ENCODE results near the gene CPN1.

Gene CPN1

DNA sequence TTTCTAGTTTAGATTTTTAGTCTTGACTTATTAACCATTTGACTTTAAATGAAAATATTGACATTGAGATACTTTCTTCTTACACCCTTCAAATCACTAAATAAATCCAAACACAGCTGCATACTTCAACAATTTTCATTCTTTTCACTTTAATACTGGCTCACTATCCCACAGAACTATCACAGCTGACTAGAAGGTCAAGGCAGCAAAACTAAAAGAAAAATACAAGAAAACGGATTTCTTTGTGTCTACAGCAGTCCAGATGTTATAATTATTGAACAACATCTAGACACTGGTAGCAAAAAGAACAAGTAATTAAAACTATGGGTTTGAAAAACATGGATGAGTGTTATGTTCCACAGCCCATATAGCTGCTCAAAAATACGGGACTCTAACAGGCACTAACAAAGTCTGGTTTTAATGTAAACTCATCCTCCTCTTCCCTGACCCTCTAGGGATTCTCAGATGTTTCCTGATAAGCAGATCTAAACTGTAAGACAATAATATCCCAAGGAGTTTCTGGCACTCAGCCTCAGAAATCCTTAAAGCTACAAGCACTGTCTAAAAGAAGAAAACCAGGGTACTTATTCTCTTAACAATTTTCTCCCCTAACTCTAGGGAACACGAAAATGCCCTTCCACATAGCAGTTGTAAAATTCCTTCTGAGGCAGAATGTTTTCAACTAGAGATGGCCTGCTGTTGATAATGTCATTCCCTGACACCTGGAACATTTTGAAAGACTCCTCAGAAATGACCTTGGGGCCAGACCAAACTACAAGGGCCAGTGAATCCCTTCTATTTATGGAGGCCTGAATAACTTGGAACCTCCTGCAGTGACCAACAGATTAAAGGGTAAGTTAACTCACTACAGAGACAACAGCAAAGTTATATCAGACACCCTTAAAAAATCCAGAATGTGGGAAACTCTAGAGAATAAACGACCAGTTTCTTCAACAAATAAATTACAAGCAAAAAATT lies 84.7 kb downstream of the CPN1 start:
- no peak for DNase-seq (ENCODE audit: low read depth in 2 of 2)

DNA sequence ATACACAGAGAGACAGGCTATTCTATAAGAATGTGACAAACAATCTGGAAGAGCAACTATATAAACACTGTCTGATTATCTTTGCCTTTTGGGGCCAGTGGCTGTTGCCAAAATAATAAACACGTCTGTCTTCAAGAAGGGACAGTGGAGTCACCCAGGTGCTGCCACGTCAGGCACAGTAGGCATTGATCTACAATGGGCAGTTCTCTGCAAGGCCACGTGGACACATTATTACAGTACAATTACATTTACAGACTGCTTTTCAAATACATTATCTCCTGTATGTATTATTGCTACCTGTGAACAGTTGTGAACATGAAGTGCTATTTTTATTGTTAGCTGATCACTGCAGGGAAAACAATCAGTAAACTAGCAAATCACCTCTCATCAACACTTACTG lies 86.0 kb downstream of the CPN1 start:
- no peak for DNase-seq (ENCODE audit: low read depth in 2 of 2)

DNA sequence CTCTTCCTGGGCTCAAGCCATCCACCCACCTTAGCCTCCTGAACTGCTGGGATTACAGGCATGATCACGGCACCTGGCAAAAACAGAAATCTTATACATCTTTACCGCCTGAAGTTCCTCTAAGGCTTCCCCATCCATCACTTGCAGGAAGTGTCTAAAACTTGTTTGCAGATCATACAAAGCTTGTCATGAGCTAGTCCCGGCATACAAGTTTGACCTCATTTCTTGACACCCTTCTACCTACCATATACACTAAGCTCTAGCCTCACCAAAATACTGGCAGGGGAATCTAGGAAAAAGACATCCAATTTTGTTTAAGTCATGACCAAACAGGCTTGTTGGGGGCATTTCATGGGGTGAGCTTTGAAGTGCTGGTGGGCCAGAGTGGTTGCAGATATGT lies 86.4 kb downstream of the CPN1 start:
- no peak for DNase-seq (ENCODE audit: low read depth in 2 of 2)

DNA sequence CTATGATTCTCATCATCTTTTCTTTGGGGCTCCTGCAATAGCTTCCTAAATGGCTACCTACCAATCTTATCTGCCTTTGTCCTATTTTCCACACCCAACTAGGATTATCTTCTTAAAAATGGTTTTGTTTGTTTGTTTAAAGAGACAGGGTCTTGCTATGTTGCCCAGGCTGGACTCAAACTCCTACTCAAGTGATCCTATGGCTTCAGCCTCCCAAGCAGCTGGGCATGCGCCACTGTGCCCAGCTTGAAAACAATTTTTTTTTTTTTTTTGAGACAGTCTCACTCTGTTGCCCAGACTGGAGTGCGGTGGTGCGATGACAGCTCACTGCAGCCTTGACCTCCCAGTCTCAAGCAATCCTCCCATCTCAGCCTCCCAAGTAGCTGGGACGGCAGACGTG lies 86.9 kb downstream of the CPN1 start:
- no peak for DNase-seq (ENCODE audit: low read depth in 2 of 2)

DNA sequence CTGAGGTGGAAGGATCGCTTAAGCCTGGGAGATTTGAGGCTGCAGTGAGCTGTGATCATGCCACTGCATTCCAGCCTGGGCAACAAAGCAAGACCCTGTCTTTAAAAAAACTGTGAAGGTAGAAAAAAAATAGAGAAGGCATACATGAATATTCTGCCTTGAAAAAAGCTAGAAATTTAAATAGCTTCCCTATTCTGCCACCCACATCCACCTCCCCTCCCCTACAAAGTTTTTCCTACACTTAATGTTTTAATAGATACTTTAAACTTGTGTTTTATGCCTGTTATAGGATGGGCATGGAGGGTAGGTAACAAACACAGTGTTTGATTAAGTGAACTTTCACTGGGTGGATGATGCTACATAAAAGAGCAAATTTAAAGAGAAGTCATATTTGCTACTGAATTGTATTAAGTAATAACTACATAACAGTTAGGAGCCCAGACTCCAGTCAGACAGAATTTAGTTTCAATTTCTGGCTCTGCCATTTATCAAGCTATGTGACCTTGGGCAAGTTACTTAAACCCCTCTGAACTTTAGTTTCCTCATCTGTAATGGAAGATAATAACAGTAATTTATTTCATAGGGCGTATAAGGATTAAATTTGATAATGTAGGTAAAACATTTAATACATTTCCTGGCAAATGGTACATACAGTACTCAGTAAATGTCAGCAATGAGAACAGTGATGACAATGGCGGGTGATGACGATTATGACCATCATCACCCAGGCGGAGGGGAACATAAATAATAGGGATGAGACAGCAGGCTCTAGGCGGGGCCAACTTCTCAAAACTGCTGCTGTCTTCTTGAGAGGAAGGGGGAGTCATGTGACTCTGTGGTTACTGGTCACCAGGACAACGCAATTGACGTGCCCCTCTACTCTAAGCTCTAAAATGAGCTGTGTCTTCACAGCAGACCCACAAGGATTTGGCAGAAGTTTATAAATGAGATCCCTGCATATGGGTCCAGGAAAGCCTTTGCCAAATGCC lies 87.7 kb downstream of the CPN1 start:
- peak; percentile 85 to 87 for DNase-seq (ENCODE audit: low read depth in 2 of 2)

Measured in fibroblast of skin of left quadriceps (primary cell).